ENCODE results near the gene CNIH3.

GRCh38 chr1:224762046-224762445 is 145.9 kb downstream of the CNIH3 start:
- TF ChIP-seq REST (IDR thresholded peaks at IDR 0.05; ENCODE audit: low read depth) (no peak), CEBPB (IDR thresholded peaks at IDR 0.05) (no peak), RAD21 (IDR thresholded peaks at IDR 0.05; ENCODE audit: low read depth) (no peak), EP300 (IDR thresholded peaks at IDR 0.05; ENCODE audit: borderline replicate concordance) (no peak), TCF12 (IDR thresholded peaks at IDR 0.05; ENCODE audit: low read depth) (no peak), CREB1 (IDR thresholded peaks at IDR 0.05; ENCODE audit: low read depth) (no peak), TAF1 (IDR thresholded peaks at IDR 0.05; ENCODE audit: low read depth) (no peak), YY1 (IDR thresholded peaks at IDR 0.05; ENCODE audit: low read depth) (no peak), NFIC (IDR thresholded peaks at IDR 0.05) (no peak), EGR1 (IDR thresholded peaks at IDR 0.05) (no peak), TEAD4 (IDR thresholded peaks at IDR 0.05) (no peak)
- TF ChIP-seq, protein P1, sequence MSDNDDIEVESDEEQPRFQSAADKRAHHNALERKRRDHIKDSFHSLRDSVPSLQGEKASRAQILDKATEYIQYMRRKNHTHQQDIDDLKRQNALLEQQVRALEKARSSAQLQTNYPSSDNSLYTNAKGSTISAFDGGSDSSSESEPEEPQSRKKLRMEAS (IDR thresholded peaks at IDR 0.05) = no peak
